CD8-positive, alpha-beta memory T cell (primary cell): ENCODE data around the gene CCSER1. TPM values are rescaled to one million over a fixed set of nuclear protein-coding genes. Genes with fewer than 3 reads are reported as not detected.

Source experiments
- CTCF ChIA-PET: fragments of 350-600 bp; sonication (Branson Sonifier 250); formaldehyde crosslinking; loops from one replicate; lab custom pipeline; 2021; ENCODE audit warnings: antibody characterized with exemption; lab: Charles Lee
- POLR2A ChIA-PET: fragments of 350-600 bp; sonication (Branson Sonifier 250); formaldehyde crosslinking; loops from one replicate; lab custom pipeline; 2021; ENCODE audit warnings: antibody characterized with exemption; lab: Charles Lee
- DNase-seq, 5 donors: peaks; one replicate each; pipeline versions ENCODE4 v3.0.0 to v3.0.0-alpha.2; 2020 to 2022; ENCODE audit warnings: mixed read lengths in 1 of 5
- H3K27ac ChIP-seq: one replicate; pipeline ENCODE4 v1.7.0; 2013; ENCODE audit warnings: low read depth, mild to moderate bottlenecking, low read length, moderate library complexity
- H3K27me3 ChIP-seq: 2 replicates; pipeline ENCODE4 v1.7.0; 2013; ENCODE audit warnings: low read length, mild to moderate bottlenecking; ENCODE audit not compliant: insufficient read depth, poor library complexity, severe bottlenecking
- H3K36me3 ChIP-seq: 2 replicates; pipeline ENCODE4 v1.7.0; 2013; ENCODE audit warnings: mild to moderate bottlenecking, low read length, moderate library complexity; ENCODE audit not compliant: insufficient read depth
- H3K4me1 ChIP-seq: 2 replicates; pipeline ENCODE4 v1.7.0; 2013; ENCODE audit warnings: mild to moderate bottlenecking, low read length, moderate library complexity; ENCODE audit not compliant: insufficient read depth
- H3K4me3 ChIP-seq: 2 replicates; pipeline ENCODE4 v1.7.0; 2013; ENCODE audit warnings: mild to moderate bottlenecking, low read length
- H3K9me3 ChIP-seq: 2 replicates; pipeline ENCODE4 v1.7.0; 2013; ENCODE audit warnings: mild to moderate bottlenecking, low read length
- H3K27ac Mint-ChIP-seq, 8 donors: one replicate each; pipeline ENCODE4 v1.8.0; 2020 to 2021; ENCODE audit warnings: mixed read lengths in 8 of 8, mild to moderate bottlenecking in 6 of 8, inconsistent platforms in 3 of 8, moderate library complexity in 3 of 8
- H3K27me3 Mint-ChIP-seq, 2 donors: one replicate each; pipeline ENCODE4 v1.8.0; 2020 to 2021; ENCODE audit warnings: mixed read lengths in 2 of 2, mild to moderate bottlenecking in 1 of 2, moderate library complexity in 1 of 2
- H3K36me3 Mint-ChIP-seq, 3 donors: one replicate each; pipeline ENCODE4 v1.8.0; 2020 to 2021; ENCODE audit warnings: mixed read lengths in 3 of 3, inconsistent platforms in 1 of 3, mild to moderate bottlenecking in 1 of 3
- H3K4me1 Mint-ChIP-seq, 3 donors: one replicate each; pipeline ENCODE4 v1.8.0; 2020 to 2021; ENCODE audit warnings: mixed read lengths in 3 of 3, inconsistent platforms in 1 of 3, mild to moderate bottlenecking in 1 of 3
- H3K4me3 Mint-ChIP-seq, 7 donors: one replicate each; pipeline ENCODE4 v1.8.0; 2020 to 2021; ENCODE audit warnings: mixed read lengths in 7 of 7, mild to moderate bottlenecking in 6 of 7, moderate library complexity in 4 of 7, inconsistent platforms in 2 of 7
- H3K9me3 Mint-ChIP-seq, 5 donors: one replicate each; pipeline ENCODE4 v1.8.0; 2020 to 2022; ENCODE audit warnings: mixed read lengths in 5 of 5, mild to moderate bottlenecking in 3 of 5, moderate library complexity in 2 of 5, inconsistent platforms in 1 of 5
- polyA plus RNA-seq: library from polyadenylated mRNA; unstranded; fragments of 300-500 nt; fragmentation: Illumina TruSeq; gene quantifications from one replicate; pipeline ENCODE4 v1.2.3, GENCODE V29; 2021
- total RNA-seq, 2 experiments: library from RNA; stranded (reverse); gene quantifications; one replicate each; pipeline ENCODE4 v1.2.3, GENCODE V29; 2021

The CCSER1 gene
- total and polyA plus RNA-seq, 3 experiments from 2014 or later = 0.12 to 0.20 TPM; not detected in 1

DNA sequence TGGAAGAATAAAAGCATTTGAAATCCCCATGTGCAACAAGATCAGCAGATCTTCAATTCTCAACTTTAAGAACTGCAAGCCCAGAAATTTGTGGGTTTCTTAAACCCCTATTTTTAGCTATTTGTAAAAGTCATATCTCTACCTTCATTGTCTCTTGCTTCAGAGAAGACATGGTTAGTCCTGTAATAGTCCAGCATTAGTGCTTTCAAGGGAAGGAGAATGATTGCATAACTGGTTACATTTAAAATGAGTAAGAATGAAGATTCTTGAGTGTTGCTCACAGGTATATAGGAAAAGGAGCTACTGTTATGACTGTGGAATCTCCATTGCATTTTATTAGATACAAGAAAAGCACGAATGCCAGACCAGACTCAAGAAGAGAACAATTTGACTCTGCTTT, 84.0 kb downstream of the CCSER1 start:
- Mint-ChIP-seq H3K9me3 (peaks cover 0 to 4% (median 0%) of the 10 kb centered on the region in 5 donors), H3K27me3 (no peaks in the 10 kb centered on the region), H3K27ac (no peak overlapping the region), H3K4me1 (no peaks in the 10 kb centered on the region), H3K36me3 (no peaks in the 10 kb centered on the region), H3K4me3 (no peak overlapping the region)
- POLR2A ChIA-PET = no interaction called here
- Histone ChIP-seq H3K4me3 (no peak overlapping the region), H3K27ac (no peak overlapping the region), H3K4me1 (no peaks in the 10 kb centered on the region), H3K36me3 (no peaks in the 10 kb centered on the region), H3K27me3 (no peaks in the 10 kb centered on the region), H3K9me3 (no peaks in the 10 kb centered on the region)
- DNase-seq = no peak
- CTCF ChIA-PET = no interaction called here

GRCh38 chr4:90215286-90215685, 88.1 kb downstream of the CCSER1 start:
- ChIA-PET POLR2A (no interaction called here), CTCF (no interaction called here)
- H3K36me3 ChIP-seq = no peaks in the 10 kb centered on the region
- no peaks in the 10 kb centered on the region for H3K9me3 ChIP-seq
- no peaks in the 10 kb centered on the region for H3K4me1 Mint-ChIP-seq
- no peaks in the 10 kb centered on the region for H3K27me3 ChIP-seq
- H3K4me3 ChIP-seq = no peak overlapping the region
- no peaks in the 10 kb centered on the region for H3K27me3 Mint-ChIP-seq
- DNase-seq = no peak
- no peaks in the 10 kb centered on the region for H3K36me3 Mint-ChIP-seq
- no peaks in the 10 kb centered on the region for H3K4me1 ChIP-seq
- no peak overlapping the region for H3K4me3 Mint-ChIP-seq
- H3K9me3 Mint-ChIP-seq = no peaks in the 10 kb centered on the region
- no peak overlapping the region for H3K27ac Mint-ChIP-seq
- H3K27ac ChIP-seq = no peak overlapping the region

DNA sequence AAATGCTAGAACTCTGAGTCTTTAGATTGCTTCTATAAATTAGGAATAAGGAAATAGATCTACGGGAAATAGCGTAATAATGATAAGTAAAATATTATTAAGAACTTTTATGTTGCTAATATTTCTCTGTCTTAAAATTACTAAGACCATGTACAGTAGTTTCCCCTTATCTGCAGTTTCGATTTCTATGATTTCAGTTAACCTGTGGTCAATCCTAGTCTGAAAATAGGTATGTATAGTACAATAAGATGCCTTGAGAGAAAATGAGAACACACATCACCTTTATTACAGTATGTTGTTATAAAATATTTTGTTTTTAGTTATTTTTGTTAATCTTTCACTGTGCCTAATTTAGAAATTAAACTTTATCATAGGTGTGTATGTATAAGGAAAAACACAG, 92.6 kb downstream of the CCSER1 start:
- Histone ChIP-seq H3K27ac (no peak overlapping the region), H3K4me1 (no peaks in the 10 kb centered on the region), H3K27me3 (no peaks in the 10 kb centered on the region), H3K9me3 (no peaks in the 10 kb centered on the region), H3K36me3 (no peaks in the 10 kb centered on the region), H3K4me3 (no peak overlapping the region)
- Mint-ChIP-seq H3K36me3 (no peaks in the 10 kb centered on the region), H3K9me3 (no peaks in the 10 kb centered on the region), H3K27me3 (no peaks in the 10 kb centered on the region), H3K4me1 (no peaks in the 10 kb centered on the region), H3K27ac (no peak overlapping the region), H3K4me3 (no peak overlapping the region)
- ChIA-PET POLR2A (no interaction called here), CTCF (no interaction called here)
- DNase-seq = no peak

DNA sequence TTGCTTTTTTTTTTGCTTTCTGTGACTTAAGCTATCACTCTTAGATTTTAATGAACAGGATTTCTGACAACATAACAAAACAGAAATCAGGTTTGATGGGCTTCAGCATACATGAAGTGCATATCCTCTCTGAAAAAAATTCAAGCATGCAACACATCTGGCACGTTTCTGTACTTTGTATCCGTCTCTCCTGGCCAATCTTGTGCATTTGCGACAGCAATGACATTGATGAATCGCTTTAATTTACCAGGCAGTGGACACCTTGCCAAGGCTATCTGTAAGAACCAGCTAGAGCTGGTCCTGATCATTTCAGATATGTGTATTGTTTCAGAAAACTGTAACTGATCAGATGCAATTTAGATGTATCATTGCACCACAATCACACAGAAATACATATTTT, 93.3 kb downstream of the CCSER1 start:
- H3K27ac ChIP-seq = no peak overlapping the region
- H3K4me1 ChIP-seq = no peaks in the 10 kb centered on the region
- no peaks in the 10 kb centered on the region for H3K27me3 Mint-ChIP-seq
- no peaks in the 10 kb centered on the region for H3K36me3 ChIP-seq
- ChIA-PET POLR2A (no interaction called here), CTCF (no interaction called here)
- no peak overlapping the region for H3K4me3 Mint-ChIP-seq
- DNase-seq = no peak
- peaks cover 0 to 2% (median 0%) of the 10 kb centered on the region in 5 donors for H3K9me3 Mint-ChIP-seq
- no peaks in the 10 kb centered on the region for H3K27me3 ChIP-seq
- H3K36me3 Mint-ChIP-seq = no peaks in the 10 kb centered on the region
- no peaks in the 10 kb centered on the region for H3K9me3 ChIP-seq
- no peak overlapping the region for H3K27ac Mint-ChIP-seq
- no peak overlapping the region for H3K4me3 ChIP-seq
- no peaks in the 10 kb centered on the region for H3K4me1 Mint-ChIP-seq

DNA sequence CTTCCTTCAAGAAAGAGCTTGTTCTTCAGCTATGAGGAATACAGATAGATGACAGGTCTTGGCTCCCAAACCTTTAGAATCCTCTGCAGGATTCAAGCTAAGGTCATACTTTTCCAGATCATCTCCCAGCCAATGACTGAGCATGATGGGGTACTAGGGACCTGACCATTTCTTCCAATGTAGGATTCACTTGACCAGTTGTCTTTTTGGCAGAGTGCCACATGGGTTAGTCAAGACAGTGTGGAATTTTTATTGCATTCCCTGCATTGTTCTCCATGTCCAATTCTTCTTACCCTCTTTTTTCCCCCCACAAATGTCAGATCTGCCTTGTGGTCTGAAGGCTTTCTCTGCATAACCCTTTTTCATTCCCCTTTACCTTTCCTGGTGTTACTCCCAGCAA, 99.5 kb downstream of the CCSER1 start:
- DNase-seq = no peak
- Histone ChIP-seq H3K36me3 (no peaks in the 10 kb centered on the region), H3K9me3 (no peaks in the 10 kb centered on the region), H3K4me1 (no peaks in the 10 kb centered on the region), H3K4me3 (no peak overlapping the region), H3K27ac (no peak overlapping the region), H3K27me3 (no peaks in the 10 kb centered on the region)
- Mint-ChIP-seq H3K36me3 (no peaks in the 10 kb centered on the region), H3K27ac (no peak overlapping the region), H3K4me1 (no peaks in the 10 kb centered on the region), H3K27me3 (peaks cover 0 to 2% of the 10 kb centered on the region in 2 donors), H3K4me3 (no peak overlapping the region), H3K9me3 (peaks cover 0 to 11% (median 5%) of the 10 kb centered on the region in 5 donors)
- POLR2A ChIA-PET = no interaction called here
- CTCF ChIA-PET = no interaction called here

DNA sequence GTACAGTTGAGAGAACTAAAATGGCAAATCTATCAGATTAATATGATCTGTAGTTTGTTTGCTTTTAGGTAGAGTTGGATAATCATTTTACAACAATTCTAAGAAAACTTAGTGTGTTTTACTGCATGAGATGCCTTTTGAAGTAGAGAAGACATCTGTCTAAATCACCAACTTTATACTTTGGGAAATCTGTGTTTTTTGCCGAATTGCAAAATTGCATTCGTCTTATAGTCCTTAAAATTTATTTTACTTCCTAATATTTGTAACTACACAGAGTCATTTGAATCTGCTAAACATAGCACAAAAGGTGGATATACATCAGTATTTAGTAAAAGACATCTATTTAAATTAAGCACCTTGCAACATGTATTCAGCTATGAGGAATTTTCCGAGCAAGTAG, 100.0 kb downstream of the CCSER1 start:
- Histone ChIP-seq H3K9me3 (no peaks in the 10 kb centered on the region), H3K4me1 (no peaks in the 10 kb centered on the region), H3K27ac (no peak overlapping the region), H3K27me3 (no peaks in the 10 kb centered on the region), H3K36me3 (no peaks in the 10 kb centered on the region), H3K4me3 (no peak overlapping the region)
- CTCF ChIA-PET = no interaction called here
- POLR2A ChIA-PET = no interaction called here
- H3K4me1 Mint-ChIP-seq = no peaks in the 10 kb centered on the region
- no peak overlapping the region for H3K27ac Mint-ChIP-seq
- DNase-seq = no peak
- H3K9me3 Mint-ChIP-seq = peaks cover 0 to 11% (median 5%) of the 10 kb centered on the region in 5 donors
- H3K36me3 Mint-ChIP-seq = no peaks in the 10 kb centered on the region
- H3K4me3 Mint-ChIP-seq = no peak overlapping the region
- H3K27me3 Mint-ChIP-seq = peaks cover 0 to 2% of the 10 kb centered on the region in 2 donors

GRCh38 chr4:90234916-90235547, 107.8 kb downstream of the CCSER1 start:
- CTCF ChIA-PET = no interaction called here
- H3K27ac Mint-ChIP-seq = no peak overlapping the region
- Histone ChIP-seq H3K4me3 (no peak overlapping the region), H3K36me3 (no peaks in the 10 kb centered on the region), H3K27me3 (no peaks in the 10 kb centered on the region), H3K27ac (no peak overlapping the region), H3K9me3 (no peaks in the 10 kb centered on the region), H3K4me1 (no peaks in the 10 kb centered on the region)
- no peak for DNase-seq
- H3K9me3 Mint-ChIP-seq = peaks cover 0 to 3% (median 0%) of the 10 kb centered on the region in 5 donors
- no peaks in the 10 kb centered on the region for H3K36me3 Mint-ChIP-seq
- POLR2A ChIA-PET = no interaction called here
- H3K27me3 Mint-ChIP-seq = no peaks in the 10 kb centered on the region
- H3K4me1 Mint-ChIP-seq = no peaks in the 10 kb centered on the region
- H3K4me3 Mint-ChIP-seq = no peak overlapping the region

DNA sequence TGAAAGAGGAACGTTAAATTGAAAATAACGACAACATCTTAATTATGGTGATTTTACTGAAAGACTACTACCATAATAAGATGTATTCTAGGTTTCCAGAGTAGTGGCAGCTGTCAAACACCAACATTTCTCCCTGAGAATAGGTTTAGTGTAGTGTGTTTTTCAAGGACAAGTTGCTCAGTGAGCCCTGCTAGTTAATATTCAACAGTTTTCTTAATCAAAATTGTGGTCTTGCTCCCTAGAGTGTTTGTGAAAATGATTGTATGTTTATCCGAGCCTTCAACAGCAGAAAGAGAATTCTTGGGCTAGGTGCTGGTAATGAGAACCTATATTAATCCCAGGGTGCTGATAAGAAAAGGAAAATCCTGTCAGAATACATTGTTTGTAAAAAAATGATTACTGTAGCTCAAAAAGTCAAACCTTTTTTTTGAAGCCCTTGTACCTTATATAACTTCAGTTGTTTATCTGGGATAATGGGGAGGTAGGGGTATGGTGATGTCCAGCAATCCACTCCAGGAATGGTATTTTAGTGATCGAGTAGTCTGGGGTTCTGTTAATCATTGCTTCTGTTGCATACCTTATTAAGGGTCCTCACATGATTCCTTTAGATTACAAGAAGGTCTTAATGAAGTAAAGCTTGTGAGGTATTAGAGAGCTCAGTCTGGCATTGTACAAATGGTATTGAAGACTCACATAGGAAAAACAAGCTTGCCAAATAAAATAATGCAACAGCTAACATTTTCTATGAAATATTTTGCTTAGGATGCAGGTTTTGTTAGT, 110.7 kb downstream of the CCSER1 start:
- H3K4me3 Mint-ChIP-seq = no peak overlapping the region
- H3K27ac ChIP-seq = no peak overlapping the region
- no peaks in the 10 kb centered on the region for H3K9me3 ChIP-seq
- DNase-seq = no peak
- H3K36me3 Mint-ChIP-seq = no peaks in the 10 kb centered on the region
- H3K27me3 ChIP-seq = no peaks in the 10 kb centered on the region
- no peaks in the 10 kb centered on the region for H3K36me3 ChIP-seq
- H3K9me3 Mint-ChIP-seq = peaks cover 0 to 3% (median 0%) of the 10 kb centered on the region in 5 donors
- H3K4me1 ChIP-seq = no peaks in the 10 kb centered on the region
- no peaks in the 10 kb centered on the region for H3K27me3 Mint-ChIP-seq
- no peaks in the 10 kb centered on the region for H3K4me1 Mint-ChIP-seq
- CTCF ChIA-PET = no interaction called here
- POLR2A ChIA-PET = no interaction called here
- no peak overlapping the region for H3K27ac Mint-ChIP-seq
- H3K4me3 ChIP-seq = no peak overlapping the region
